Measurements from ENCODE around the gene LRRC36. TPM values are rescaled to one million over a fixed set of nuclear protein-coding genes. Genes with fewer than 3 reads are reported as not detected.
A peak's percentile ranks its signal among the peaks of the same experiment; 100 is the strongest.

LRRC36 gene
- total and polyA plus RNA-seq, 2 of the 13 experiments (the other 11 are each of a cell fraction or from before 2014, with no cell fraction given) = 0.12 to 0.15 TPM

DNA sequence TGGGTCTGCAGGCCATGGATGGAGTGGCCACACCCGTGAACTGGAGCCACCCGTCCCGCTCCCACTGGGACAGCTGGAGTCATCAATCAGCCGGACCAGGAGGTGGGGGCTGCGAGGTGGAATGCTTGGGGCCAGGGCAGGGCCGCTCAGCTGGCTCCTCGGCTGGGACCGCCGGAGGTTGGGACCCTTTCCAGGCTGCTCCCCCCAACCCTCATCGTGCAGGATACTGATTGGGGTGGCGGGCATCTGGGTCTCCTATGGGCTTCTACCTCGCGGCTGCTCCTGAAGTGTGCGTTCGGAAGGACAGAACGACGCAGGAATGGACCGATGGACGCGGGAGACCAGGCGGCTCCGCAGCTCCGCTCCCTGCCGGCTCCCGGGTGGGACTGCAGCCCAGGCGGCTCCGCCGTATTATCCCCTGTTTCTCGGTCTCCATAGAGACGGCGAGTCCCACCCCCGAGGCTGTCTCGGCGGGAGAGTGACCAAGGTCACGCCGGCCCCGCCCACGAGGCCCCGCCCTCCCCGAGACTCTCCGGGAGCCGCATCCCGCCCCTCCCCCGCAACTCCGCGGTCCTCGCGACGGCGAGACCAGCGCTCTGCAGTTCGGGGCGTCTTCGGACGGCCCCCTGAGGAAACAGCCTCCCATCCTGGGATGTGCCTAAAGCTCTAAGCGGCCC is 66.6 kb downstream of the LRRC36 start, which contains the start of gene TPPP3:
TPPP3 (minus strand) TSS at position 388 of the 677 bp plus-strand sequence. CDS start 2,387 bp downstream, outside the sequence.
- Histone ChIP-seq H3K79me2 (ENCODE audit: insufficient read depth, low read length) (no peaks in the 10 kb centered on the region), H2AFZ (ENCODE audit: low read length) (no peak within 1 kb of the TSS), H3K4me1 (ENCODE audit: insufficient read depth, low read length) (peaks cover 44% of the 10 kb centered on the region), H3K4me2 (ENCODE audit: low read depth, low read length) (peak within 1 kb of the TSS; percentile 94), H3K36me3 (replicated peaks in 1 of 2; ENCODE audit: control insufficient read depth in 1 of 2, insufficient read depth in 2 of 2, low read length in 2 of 2) (no peaks in the 10 kb centered on the region), H3K9me3 (ENCODE audit: low read length) (no peaks in the 10 kb centered on the region), H3K27ac (ENCODE audit: extremely low read length, insufficient read depth, low read length) (no peak within 1 kb of the TSS), H3K4me3 (replicated peaks in 1 of 3; ENCODE audit: insufficient read depth in 1 of 3, low read depth in 2 of 3, low read length in 3 of 3) (peak within 1 kb of the TSS; percentile 9 to 73 (median 31); a peak in 4 of 6 replicates), H4K20me1 (ENCODE audit: insufficient read depth, low read length) (no peaks in the 10 kb centered on the region), H3K9ac (ENCODE audit: insufficient read depth, low read depth, low read length) (peak within 1 kb of the TSS; percentile 48; the same call in 1 of the 2 replicates), H3K27me3 (ENCODE audit: control insufficient read depth in 1 of 2, insufficient read depth in 2 of 2, low read length in 2 of 2) (peaks cover 6 to 65% of the 10 kb centered on the region in 2 experiments; a peak in 4 of 5 replicates)
- FAIRE-seq (peak; percentile 83), DNase-seq (ENCODE audit: low spot score) (peak; percentile 77), ATAC-seq (peak; percentile 74)
- in situ Hi-C loops (cut with HindIII; ENCODE audit: extremely low pct_ligation_motif_present, low pct_unique_long_range_greater_than_20kb) (no loop called here), intact Hi-C loops (cut with micrococcal nuclease; ENCODE audit: unreplicated experiment) (loop anchor here (1.0 to 2.0 kb wide), 2 partner anchors 44 to 66 kb away; partner anchors contain the start of genes KCTD19 and LRRC36)
- BruUV-seq (replicated peaks) = no TSS peak
- 1% methylated on average over 14 of the region's 56 CpGs for WGBS (ENCODE audit: low lambda C conversion rate)
- POLR2A ChIA-PET = no interaction called here
- CTCF ChIA-PET (ENCODE audit: low intra/inter-chr PET ratio, low total read pairs) = interaction anchor here (0.9 to 2.5 kb wide), 3 partner anchors 44 to 113 kb away, joined by 3 to 13 read pairs (median 4); partner anchors contain the start of genes KCTD19, LRRC36 and PLEKHG4
- TF ChIP-seq ZNF44 (CRISPR knock-in tag; IDR thresholded peaks at IDR 0.05) (no peak), SOX13 (IDR thresholded peaks at IDR 0.05) (no peak), SOX13 (CRISPR knock-in tag; conservative IDR thresholded peaks at IDR 0.05 in 1 of 2, IDR thresholded peaks at IDR 0.05 in 1 of 2) (peak in 1 of 2 experiments; percentile 31; a peak in 1 of 4 replicates), ZZZ3 (CRISPR knock-in tag; IDR thresholded peaks at IDR 0.05; ENCODE audit: borderline replicate concordance) (no peak), KDM2A (CRISPR knock-in tag; IDR thresholded peaks at IDR 0.05; ENCODE audit: borderline replicate concordance, low read depth) (peak; percentile 44; the same call in 1 of the 2 replicates), GZF1 (CRISPR knock-in tag; IDR thresholded peaks at IDR 0.05) (no peak), ZNF552 (CRISPR knock-in tag; IDR thresholded peaks at IDR 0.05; ENCODE audit: borderline replicate concordance) (no peak), NFIB (CRISPR knock-in tag; IDR thresholded peaks at IDR 0.05; ENCODE audit: borderline replicate concordance) (no peak), SMYD3 (CRISPR knock-in tag; IDR thresholded peaks at IDR 0.05) (no peak), SIX4 (CRISPR knock-in tag; IDR thresholded peaks at IDR 0.05) (no peak), SRSF4 (IDR thresholded peaks at IDR 0.05; ENCODE audit: low read depth, low read length, poor library complexity, severe bottlenecking) (no peak), TSC22D2 (CRISPR knock-in tag; IDR thresholded peaks at IDR 0.05; ENCODE audit: borderline replicate concordance) (no peak), RFX3 (CRISPR knock-in tag; IDR thresholded peaks at IDR 0.05) (peak; percentile 67; the same call in 1 of the 2 replicates)
- TF ChIP-seq, protein P1, sequence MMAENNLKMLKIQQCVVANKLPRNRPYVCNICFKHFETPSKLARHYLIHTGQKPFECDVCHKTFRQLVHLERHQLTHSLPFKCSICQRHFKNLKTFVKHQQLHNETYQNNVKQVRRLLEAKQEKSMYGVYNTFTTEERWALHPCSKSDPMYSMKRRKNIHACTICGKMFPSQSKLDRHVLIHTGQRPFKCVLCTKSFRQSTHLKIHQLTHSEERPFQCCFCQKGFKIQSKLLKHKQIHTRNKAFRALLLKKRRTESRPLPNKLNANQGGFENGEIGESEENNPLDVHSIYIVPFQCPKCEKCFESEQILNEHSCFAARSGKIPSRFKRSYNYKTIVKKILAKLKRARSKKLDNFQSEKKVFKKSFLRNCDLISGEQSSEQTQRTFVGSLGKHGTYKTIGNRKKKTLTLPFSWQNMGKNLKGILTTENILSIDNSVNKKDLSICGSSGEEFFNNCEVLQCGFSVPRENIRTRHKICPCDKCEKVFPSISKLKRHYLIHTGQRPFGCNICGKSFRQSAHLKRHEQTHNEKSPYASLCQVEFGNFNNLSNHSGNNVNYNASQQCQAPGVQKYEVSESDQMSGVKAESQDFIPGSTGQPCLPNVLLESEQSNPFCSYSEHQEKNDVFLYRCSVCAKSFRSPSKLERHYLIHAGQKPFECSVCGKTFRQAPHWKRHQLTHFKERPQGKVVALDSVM (CRISPR knock-in tag; IDR thresholded peaks at IDR 0.05) = no peak
- TF ChIP-seq, protein P2, sequence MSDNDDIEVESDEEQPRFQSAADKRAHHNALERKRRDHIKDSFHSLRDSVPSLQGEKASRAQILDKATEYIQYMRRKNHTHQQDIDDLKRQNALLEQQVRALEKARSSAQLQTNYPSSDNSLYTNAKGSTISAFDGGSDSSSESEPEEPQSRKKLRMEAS (IDR thresholded peaks at IDR 0.05) = peak; percentile 39; the same call in 1 of the 2 replicates
- TF ChIP-seq, protein P3, sequence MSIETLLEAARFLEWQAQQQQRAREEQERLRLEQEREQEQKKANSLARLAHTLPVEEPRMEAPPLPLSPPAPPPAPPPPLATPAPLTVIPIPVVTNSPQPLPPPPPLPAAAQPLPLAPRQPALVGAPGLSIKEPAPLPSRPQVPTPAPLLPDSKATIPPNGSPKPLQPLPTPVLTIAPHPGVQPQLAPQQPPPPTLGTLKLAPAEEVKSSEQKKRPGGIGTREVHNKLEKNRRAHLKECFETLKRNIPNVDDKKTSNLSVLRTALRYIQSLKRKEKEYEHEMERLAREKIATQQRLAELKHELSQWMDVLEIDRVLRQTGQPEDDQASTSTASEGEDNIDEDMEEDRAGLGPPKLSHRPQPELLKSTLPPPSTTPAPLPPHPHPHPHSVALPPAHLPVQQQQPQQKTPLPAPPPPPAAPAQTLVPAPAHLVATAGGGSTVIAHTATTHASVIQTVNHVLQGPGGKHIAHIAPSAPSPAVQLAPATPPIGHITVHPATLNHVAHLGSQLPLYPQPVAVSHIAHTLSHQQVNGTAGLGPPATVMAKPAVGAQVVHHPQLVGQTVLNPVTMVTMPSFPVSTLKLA (IDR thresholded peaks at IDR 0.05) = no peak
- TF ChIP-seq, protein P4, sequence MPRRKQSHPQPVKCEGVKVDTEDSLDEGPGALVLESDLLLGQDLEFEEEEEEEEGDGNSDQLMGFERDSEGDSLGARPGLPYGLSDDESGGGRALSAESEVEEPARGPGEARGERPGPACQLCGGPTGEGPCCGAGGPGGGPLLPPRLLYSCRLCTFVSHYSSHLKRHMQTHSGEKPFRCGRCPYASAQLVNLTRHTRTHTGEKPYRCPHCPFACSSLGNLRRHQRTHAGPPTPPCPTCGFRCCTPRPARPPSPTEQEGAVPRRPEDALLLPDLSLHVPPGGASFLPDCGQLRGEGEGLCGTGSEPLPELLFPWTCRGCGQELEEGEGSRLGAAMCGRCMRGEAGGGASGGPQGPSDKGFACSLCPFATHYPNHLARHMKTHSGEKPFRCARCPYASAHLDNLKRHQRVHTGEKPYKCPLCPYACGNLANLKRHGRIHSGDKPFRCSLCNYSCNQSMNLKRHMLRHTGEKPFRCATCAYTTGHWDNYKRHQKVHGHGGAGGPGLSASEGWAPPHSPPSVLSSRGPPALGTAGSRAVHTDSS (CRISPR knock-in tag; conservative IDR thresholded peaks at IDR 0.05) = no peak
